ENCODE results near the gene TBCD. TPM values are rescaled to one million over a fixed set of nuclear protein-coding genes. Genes with fewer than 3 reads are reported as not detected.
"Not testable (repeated sequence)": the region's sequence is repeated elsewhere in the genome, so short reads cannot be mapped to it uniquely, and the experiment has no call there.

The TBCD gene
- total RNA-seq, 1 experiment from 2014 or later = 181 TPM

DNA sequence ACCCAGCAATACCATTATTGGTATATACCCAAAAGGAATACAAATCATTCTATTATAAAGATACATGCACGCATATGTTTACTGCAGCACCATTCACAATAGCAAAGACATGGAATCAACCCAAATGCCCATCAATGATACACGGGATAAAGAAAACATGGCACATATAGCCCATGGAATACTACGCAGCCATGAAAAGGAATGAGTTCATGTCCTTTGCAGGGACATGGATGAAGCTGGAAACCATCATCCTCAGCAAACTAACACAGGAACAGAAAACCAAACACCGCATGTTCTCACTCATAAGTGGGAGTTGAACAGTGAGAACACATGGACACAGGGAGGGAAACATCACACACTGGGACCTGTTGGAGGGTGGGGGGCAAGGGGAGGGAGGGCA lies 203.8 kb downstream of the TBCD start:
- H3K9me3 ChIP-seq (replicated peaks) = peaks cover 29% of the 10 kb centered on the region
- H3K27ac ChIP-seq, H3K36me3 ChIP-seq, DNase-seq, H3K27me3 ChIP-seq, H3K4me3 ChIP-seq, H3K4me1 ChIP-seq: not testable (repeated sequence)

GRCh38 chr17:82956146-82956725 lies 204.4 kb downstream of the TBCD start:
- no peaks in the 10 kb centered on the region for H3K27me3 ChIP-seq
- peaks cover 29% of the 10 kb centered on the region for H3K9me3 ChIP-seq (replicated peaks)
- no peak overlapping the region for H3K4me3 ChIP-seq
- no peaks in the 10 kb centered on the region for H3K4me1 ChIP-seq
- no peaks in the 10 kb centered on the region for H3K36me3 ChIP-seq
- H3K27ac ChIP-seq = no peak overlapping the region
- DNase-seq = peak in 1 of 2 experiments; percentile 3

DNA sequence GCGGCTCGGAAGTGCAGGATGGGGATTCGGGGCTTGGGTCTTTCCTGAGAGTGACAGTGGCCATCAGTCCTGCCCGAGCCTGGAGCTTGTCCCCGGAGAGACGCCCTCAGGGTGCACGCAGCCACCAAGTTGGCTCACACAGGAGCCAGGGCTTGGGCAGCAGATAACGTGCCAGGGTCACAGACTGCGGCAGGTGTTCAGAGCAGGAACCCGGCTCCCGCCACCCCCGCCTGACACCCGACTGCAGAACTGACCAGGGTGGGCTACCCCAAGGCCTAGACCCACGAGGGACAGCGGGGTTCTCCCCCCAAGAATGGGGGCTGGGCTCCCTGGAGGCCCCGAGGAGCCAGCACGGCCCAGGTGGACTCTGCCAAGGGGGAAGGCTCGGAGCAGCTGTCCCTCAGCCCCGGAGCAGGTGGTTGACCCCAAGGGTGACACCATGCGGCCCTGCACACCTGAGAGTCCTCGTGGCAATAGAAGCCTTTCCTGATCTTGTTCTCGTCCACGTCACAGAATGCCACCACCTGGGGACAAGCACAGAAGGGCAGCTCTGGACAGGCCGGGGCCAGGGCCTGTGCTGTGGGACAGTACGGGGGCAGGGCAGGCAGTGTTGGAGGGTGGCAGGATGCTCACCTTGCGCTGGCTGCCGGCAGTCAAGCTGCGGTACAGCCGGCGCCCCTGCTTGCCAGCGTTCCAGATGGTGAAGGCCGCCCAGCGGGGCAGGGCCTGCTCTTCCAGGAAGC lies 205.0 kb downstream of the TBCD start:
- no peaks in the 10 kb centered on the region for H3K4me1 ChIP-seq
- H3K27ac ChIP-seq = no peak overlapping the region
- no peaks in the 10 kb centered on the region for H3K27me3 ChIP-seq
- peak in 1 of 2 experiments; percentile 12 for DNase-seq
- H3K4me3 ChIP-seq = no peak overlapping the region
- no peaks in the 10 kb centered on the region for H3K36me3 ChIP-seq
- H3K9me3 ChIP-seq (replicated peaks) = peaks cover 29% of the 10 kb centered on the region

DNA sequence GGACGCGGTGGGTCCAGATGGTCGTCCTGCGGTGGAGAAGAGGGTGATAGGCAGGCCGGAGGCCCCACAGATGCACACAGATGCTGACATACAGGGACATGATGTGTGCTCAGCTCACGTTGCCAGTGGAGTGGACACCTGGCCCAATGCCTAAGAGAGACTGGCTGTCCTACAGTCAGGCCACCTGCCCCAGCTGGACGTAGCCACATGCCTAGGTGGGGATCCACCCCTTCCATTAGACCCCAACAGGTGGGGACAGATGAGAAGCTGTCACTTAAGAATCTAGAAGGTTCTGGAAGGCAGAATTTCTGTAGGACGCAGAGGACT lies 205.6 kb downstream of the TBCD start:
- peak in 1 of 2 experiments; percentile 5 for DNase-seq
- Histone ChIP-seq H3K9me3 (replicated peaks) (peaks cover 24% of the 10 kb centered on the region), H3K36me3 (no peaks in the 10 kb centered on the region), H3K27me3 (no peaks in the 10 kb centered on the region), H3K4me3 (no peak overlapping the region), H3K4me1 (no peaks in the 10 kb centered on the region), H3K27ac (no peak overlapping the region)

DNA sequence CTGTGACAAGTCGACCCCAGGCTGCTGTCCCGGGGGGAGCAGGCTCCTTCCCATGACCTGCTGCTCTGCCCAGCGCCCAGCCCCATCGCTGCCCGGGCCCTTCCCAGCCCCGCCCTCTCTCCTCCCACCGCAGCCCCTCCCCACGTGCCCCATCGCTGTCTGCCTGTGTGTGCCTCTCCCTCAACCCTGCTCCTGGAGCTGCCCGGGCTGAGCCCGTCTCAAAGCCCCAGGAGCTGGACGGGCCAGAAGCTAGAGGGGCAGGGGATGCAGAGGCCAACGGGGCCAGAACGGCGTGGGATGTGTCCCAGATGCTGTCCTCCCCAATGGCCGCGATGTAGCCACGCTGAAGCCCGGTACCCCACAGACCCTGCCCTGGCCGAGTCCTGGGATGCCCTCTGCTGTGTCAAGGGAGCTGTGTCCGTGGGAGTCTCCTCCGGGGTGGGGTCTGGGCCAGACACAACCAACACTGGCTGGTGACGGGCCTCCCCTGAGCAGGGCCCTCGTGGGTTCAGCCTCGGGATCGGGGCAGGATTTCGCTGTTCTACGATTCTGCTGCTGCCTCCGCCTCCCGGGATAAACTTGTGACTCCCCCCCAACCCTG lies 206.2 kb downstream of the TBCD start:
- Histone ChIP-seq H3K36me3 (no peaks in the 10 kb centered on the region), H3K27ac (no peak overlapping the region), H3K9me3 (replicated peaks) (peaks cover 17% of the 10 kb centered on the region), H3K27me3 (no peaks in the 10 kb centered on the region), H3K4me1 (no peaks in the 10 kb centered on the region), H3K4me3 (no peak overlapping the region)
- DNase-seq = peak in 1 of 2 experiments; percentile 8

- peaks cover 8% of the 10 kb centered on the region for H3K9me3 ChIP-seq (replicated peaks)
- peak in 1 of 2 experiments; percentile 2 for DNase-seq
- H3K27me3 ChIP-seq = no peaks in the 10 kb centered on the region
- H3K27ac ChIP-seq = no peak overlapping the region
- H3K4me1 ChIP-seq = no peaks in the 10 kb centered on the region
- H3K36me3 ChIP-seq = no peaks in the 10 kb centered on the region
- H3K4me3 ChIP-seq = no peak overlapping the region
These were observed 207.5 kb downstream of the TBCD start for GRCh38 chr17:82959242-82959930.

GRCh38 chr17:82959990-82960418 lies 208.1 kb downstream of the TBCD start:
- Histone ChIP-seq H3K9me3 (replicated peaks) (peaks cover 7% of the 10 kb centered on the region), H3K36me3 (no peaks in the 10 kb centered on the region), H3K27ac (no peak overlapping the region), H3K4me3 (no peak overlapping the region), H3K4me1 (no peaks in the 10 kb centered on the region), H3K27me3 (no peaks in the 10 kb centered on the region)
- peak in 1 of 2 experiments; percentile 6 for DNase-seq

DNA sequence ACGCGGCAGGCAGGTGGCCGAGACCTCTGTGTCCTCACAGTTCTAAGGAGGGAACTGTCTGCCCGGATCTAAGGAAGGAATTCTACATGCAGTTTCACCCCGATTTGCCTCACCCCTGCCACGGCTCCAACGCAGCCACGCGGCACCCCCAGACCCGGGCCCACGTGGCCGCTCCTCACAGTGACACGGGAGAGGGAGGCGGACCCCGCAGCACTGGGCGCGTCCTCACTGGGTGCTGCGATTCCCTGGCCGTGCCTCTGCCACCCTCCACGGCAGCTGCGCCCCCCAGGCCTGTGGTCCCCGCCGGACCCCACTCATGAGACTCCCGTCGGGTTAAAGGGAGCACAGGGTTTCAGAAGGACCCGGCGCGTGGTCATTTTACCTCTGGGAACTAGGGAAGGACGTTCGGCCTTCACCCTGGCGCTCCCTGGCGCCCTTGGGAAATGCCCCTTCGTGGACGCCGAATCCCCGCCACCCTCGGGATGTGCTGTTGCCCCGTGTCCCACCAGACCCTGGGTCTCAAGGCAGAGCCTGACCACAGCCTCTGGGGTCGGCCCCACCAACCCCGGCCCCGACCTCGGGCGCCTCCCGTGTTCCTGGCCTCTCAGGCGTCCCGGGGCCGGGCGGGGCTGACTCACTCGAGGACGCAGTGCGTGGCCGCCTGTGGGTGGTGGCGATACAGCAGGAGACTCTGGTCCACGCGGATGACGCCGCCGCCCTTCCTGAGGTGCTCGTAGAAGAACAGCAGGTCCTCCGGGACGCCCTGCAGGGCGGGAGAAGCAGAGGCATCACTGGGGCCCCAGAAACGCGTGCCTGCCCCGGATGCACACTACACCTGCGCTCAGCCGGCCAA lies 208.8 kb downstream of the TBCD start:
- peak in 1 of 2 experiments; percentile 9 for DNase-seq
- no peak overlapping the region for H3K27ac ChIP-seq

GRCh38 chr17:82961366-82962162 lies 209.7 kb downstream of the TBCD start:
- Histone ChIP-seq H3K4me3 (no peak overlapping the region), H3K27me3 (peaks cover under 1% of the 10 kb centered on the region; the same call in 1 of the 2 replicates), H3K9me3 (replicated peaks) (no peaks in the 10 kb centered on the region), H3K36me3 (no peaks in the 10 kb centered on the region), H3K27ac (no peak overlapping the region), H3K4me1 (no peaks in the 10 kb centered on the region)
- DNase-seq = peak in 1 of 2 experiments; percentile 3

More for the DNA sequence above, 208.8 kb downstream of the TBCD start:
- Histone ChIP-seq H3K4me3 (no peak overlapping the region), H3K9me3 (replicated peaks) (peaks cover under 1% of the 10 kb centered on the region; the same call in 1 of the 2 replicates), H3K4me1 (no peaks in the 10 kb centered on the region), H3K36me3 (no peaks in the 10 kb centered on the region), H3K27me3 (no peaks in the 10 kb centered on the region)

- Histone ChIP-seq H3K27ac (no peak overlapping the region), H3K9me3 (replicated peaks) (no peaks in the 10 kb centered on the region), H3K27me3 (peaks cover 5% of the 10 kb centered on the region; the same call in 1 of the 2 replicates), H3K4me3 (no peak overlapping the region), H3K4me1 (no peaks in the 10 kb centered on the region), H3K36me3 (no peaks in the 10 kb centered on the region)
- DNase-seq = peak in 1 of 2 experiments; percentile 2
These were observed 210.4 kb downstream of the TBCD start for GRCh38 chr17:82962163-82962720.

DNA sequence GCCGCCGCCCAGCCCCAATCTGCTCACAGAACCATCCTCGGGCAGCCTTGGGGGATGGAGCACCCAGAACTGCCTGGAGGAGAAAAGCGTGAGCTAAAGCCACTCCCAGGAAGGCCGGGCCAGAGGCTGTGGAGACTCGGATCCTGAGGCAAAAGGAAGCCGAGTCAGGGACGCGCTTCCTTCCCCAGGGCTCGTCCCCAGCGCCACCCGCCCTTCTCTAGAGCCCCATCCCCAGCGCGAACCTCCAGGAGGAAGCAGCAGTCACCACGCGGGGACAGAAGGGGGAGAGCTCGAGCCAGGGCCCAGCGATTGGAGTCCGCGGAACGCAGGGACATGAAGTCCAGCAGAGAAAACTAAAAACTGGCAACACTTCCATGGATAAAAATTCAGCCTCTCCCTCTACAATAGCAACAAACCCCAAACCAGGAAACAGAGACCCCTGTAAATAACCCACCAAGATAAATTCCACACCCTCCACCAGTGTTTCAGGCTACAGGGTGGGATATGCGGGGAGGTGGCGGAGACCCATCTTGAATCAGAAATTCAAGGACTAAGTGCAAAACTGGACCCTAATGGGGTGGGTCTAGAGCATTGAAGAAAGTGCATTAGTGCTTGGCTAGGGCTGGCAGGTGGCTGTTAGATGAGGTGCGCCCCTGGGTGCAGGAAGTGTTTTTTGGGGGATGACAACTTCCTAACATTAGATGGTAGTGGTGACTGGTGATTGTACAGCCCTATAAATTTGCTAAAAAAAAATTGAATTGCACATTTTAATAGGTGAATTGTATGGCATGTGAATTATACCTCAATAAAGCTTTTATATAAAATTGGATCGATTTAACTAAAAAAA lies 211.5 kb downstream of the TBCD start:
- H3K4me3 ChIP-seq = no peak overlapping the region
- H3K4me1 ChIP-seq = no peaks in the 10 kb centered on the region
- DNase-seq = peak in 1 of 2 experiments; percentile 20
- H3K36me3 ChIP-seq = no peaks in the 10 kb centered on the region
- H3K9me3 ChIP-seq (replicated peaks) = no peaks in the 10 kb centered on the region
- H3K27ac ChIP-seq = no peak overlapping the region
- H3K27me3 ChIP-seq = peaks cover 5% of the 10 kb centered on the region; the same call in 1 of the 2 replicates

DNA sequence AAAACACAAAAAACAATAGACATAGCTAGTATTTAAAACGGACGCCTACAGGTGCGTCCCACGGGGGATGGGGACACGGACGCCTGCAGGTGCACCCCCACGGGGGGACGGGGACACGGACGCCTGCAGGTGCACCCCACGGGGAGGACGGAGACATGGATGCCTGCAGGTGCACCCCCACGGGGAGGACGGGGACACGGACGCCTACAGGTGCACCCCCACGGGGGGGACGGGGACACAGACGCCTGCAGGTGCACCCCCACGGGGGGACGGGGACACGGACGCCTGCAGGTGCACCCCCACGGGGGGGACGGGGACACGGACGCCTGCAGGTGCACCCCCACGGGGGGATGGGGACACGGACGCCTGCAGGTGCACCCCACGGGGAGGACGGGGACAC lies 212.6 kb downstream of the TBCD start:
- H3K4me1 ChIP-seq; H3K36me3 ChIP-seq; H3K9me3 ChIP-seq (replicated peaks); H3K27me3 ChIP-seq; H3K4me3 ChIP-seq; H3K27ac ChIP-seq: not testable (repeated sequence)
- DNase-seq = peak in 1 of 2 experiments; percentile 5

Measured in SJCRH30 (cell line).